Ovary (tissue), 9 donors: ENCODE data around the gene AQP12A. TPM values are rescaled to one million over a fixed set of nuclear protein-coding genes. Genes with fewer than 3 reads are reported as not detected.
A peak's percentile ranks its signal among the peaks of the same experiment; 100 is the strongest.

Source experiments
- DNase-seq, 5 donors: peaks; one replicate each; pipeline ENCODE4 v3.0.0-alpha.2; 2019 to 2020
- H3K27ac ChIP-seq, 2 donors: fragments of 200-600 bp; one replicate each; pipeline versions ENCODE4 v1.5.1 to v1.8.0; 2019 to 2022
- H3K27me3 ChIP-seq: fragments of 200-600 bp; one replicate; pipeline ENCODE4 v1.8.0; 2022
- H3K36me3 ChIP-seq: fragments of 200-600 bp; sonication (generic); one replicate; pipeline ENCODE4 v1.5.1; 2019
- H3K4me1 ChIP-seq: one replicate; pipeline ENCODE4 v1.8.1; 2013; ENCODE audit warnings: mild to moderate bottlenecking, moderate library complexity; ENCODE audit not compliant: insufficient read depth
- H3K4me3 ChIP-seq: fragments of 200-600 bp; sonication (generic); one replicate; pipeline ENCODE4 v1.5.1; 2017
- H3K9me3 ChIP-seq, 2 donors: fragments of 200-600 bp in 1 of 2; sonication (generic) in 1 of 2; one replicate each; pipeline versions ENCODE4 v1.5.1 to v1.8.1; 2013 to 2019; ENCODE audit warnings: mild to moderate bottlenecking in 1 of 2, moderate library complexity in 1 of 2
- CTCF ChIP-seq, 3 donors: fragments of 450-650 bp in 2 of 3; fragments of 200-600 bp in 1 of 3; IDR thresholded peaks; one replicate each; pipeline versions ENCODE4 v1.5.1 to v1.8.0; 2016 to 2022; ENCODE audit warnings: antibody characterized with exemption in 3 of 3, mild to moderate bottlenecking in 1 of 3
- EP300 ChIP-seq: sonication (generic); formaldehyde crosslinking; IDR thresholded peaks from one replicate; pipeline ENCODE4 v1.6.1; 2017; ENCODE audit warnings: antibody characterized with exemption
- POLR2A ChIP-seq: fragments of 450-650 bp; IDR thresholded peaks from one replicate; pipeline ENCODE4 v1.6.1; 2017; ENCODE audit warnings: antibody characterized with exemption, mild to moderate bottlenecking, moderate library complexity
- WGBS, 3 donors: extraction: QIAGEN DNeasy Blood & Tissue Kit in 1 of 3; methylation state at CpG; one replicate each; pipeline versions ENCODE4 v1.1.5 to v1.1.7; 2013 to 2017; 5-methylcytosine and 5-hydroxymethylcytosine counted together
- intact Hi-C, 4 donors: fragments of 100-400 bp; cut with DNase I; formaldehyde crosslinking; loops; one replicate each; pipeline versions ENCODE4 v1.11.0 to v1.15.1; 2022 to 2023
- polyA plus RNA-seq, 2 donors: library from polyadenylated mRNA; stranded (reverse); fragments of 200-250 nt in 1 of 2; fragments of 350-450 nt in 1 of 2; fragmentation: Illumina TruSeq in 1 of 2; extraction: RNeasy Lipid Tissue Mini Kit (QIAGEN cat#74804) in 1 of 2; gene quantifications; one replicate each; pipeline ENCODE4 v1.2.3, GENCODE V29; 2013 to 2014
- total RNA-seq, 7 donors: library from RNA; depleted of rRNA in 2 of 7; stranded (reverse); fragments of >200 nt in 2 of 7; fragmentation: NEBNext Ultra II Directional in 3 of 7; extraction: Animal tissue kit (Norgen Biotek cat#: 25700) in 3 of 7; gene quantifications; one replicate each; pipeline versions ENCODE4 v1.1.0 to v1.2.4, GENCODE V29; 2016 to 2023
- donor health status: DM: no; HTN: no; CAD: no; lungs with moderate emphysema.
- donor health status: DM: no; HTN: no; CAD: no.
- donor health status: Bipolar disorder and iron deficiency.
- donor health status: DM: yes; HTN: yes; CAD: no.
- donor health status: DM: no; HTN: no; CAD: no.
- donor health status: DM: yes; HTN: yes; CAD: no.

Gene AQP12A
- total and polyA plus RNA-seq, 9 donors, result not detected

- H3K36me3 ChIP-seq, result no peaks in the 10 kb centered on the region
- intact Hi-C loops, result no loop called here
- no peak overlapping the region for H3K4me3 ChIP-seq
- TF ChIP-seq CTCF (IDR thresholded peaks at IDR 0.05), result no peak
- TF ChIP-seq EP300, result no peak
- TF ChIP-seq POLR2A, result no peak
- DNase-seq, result no peak
- H3K27ac ChIP-seq, result no peak overlapping the region
- H3K27me3 ChIP-seq, result no peaks in the 10 kb centered on the region
- H3K4me1 ChIP-seq, result no peaks in the 10 kb centered on the region
- 21 to 24% (median 23%) methylated on average over 10 of the region's 10 CpGs for WGBS, 3 donors
- no peaks in the 10 kb centered on the region for H3K9me3 ChIP-seq
These were observed 16.2 kb downstream of the AQP12A start for GRCh38 chr2:240707821-240708220.

GRCh38 chr2:240708457-240708856 lies 16.8 kb downstream of the AQP12A start:
- no peak for TF ChIP-seq EP300
- TF ChIP-seq POLR2A, result no peak
- no peak for TF ChIP-seq CTCF (IDR thresholded peaks at IDR 0.05)
- intact Hi-C loops, result no loop called here
- 70 to 74% (median 73%) methylated on average over 7 of the region's 7 CpGs for WGBS, 3 donors

GRCh38 chr2:240711296-240711695 lies 19.6 kb downstream of the AQP12A start:
- no peaks in the 10 kb centered on the region for H3K36me3 ChIP-seq

More at GRCh38 chr2:240708457-240708856, 16.8 kb downstream of the AQP12A start:
- H3K9me3 ChIP-seq, result no peaks in the 10 kb centered on the region
- H3K36me3 ChIP-seq, result no peaks in the 10 kb centered on the region
- H3K27me3 ChIP-seq, result no peaks in the 10 kb centered on the region
- H3K4me1 ChIP-seq, result no peaks in the 10 kb centered on the region
- no peak for DNase-seq
- no peak overlapping the region for H3K27ac ChIP-seq
- H3K4me3 ChIP-seq, result no peak overlapping the region

GRCh38 chr2:240711701-240712100 lies 20.0 kb downstream of the AQP12A start:
- Histone ChIP-seq H3K4me3 (no peak overlapping the region), H3K9me3 (no peaks in the 10 kb centered on the region), H3K36me3 (no peaks in the 10 kb centered on the region), H3K27me3 (no peaks in the 10 kb centered on the region), H3K4me1 (no peaks in the 10 kb centered on the region), H3K27ac (no peak overlapping the region)
- 78 to 81% (median 78%) methylated on average over 5 of the region's 5 CpGs for WGBS, 3 donors
- no peak for DNase-seq
- intact Hi-C loops, result no loop called here
- TF ChIP-seq EP300 (no peak), POLR2A (no peak), CTCF (IDR thresholded peaks at IDR 0.05) (no peak)

More at GRCh38 chr2:240711296-240711695, 19.6 kb downstream of the AQP12A start:
- WGBS, 3 donors, result 83 to 88% (median 87%) methylated on average over 6 to 9 of the region's 9 CpGs
- H3K4me1 ChIP-seq, result no peaks in the 10 kb centered on the region
- no peak overlapping the region for H3K27ac ChIP-seq
- TF ChIP-seq CTCF (IDR thresholded peaks at IDR 0.05), result no peak
- TF ChIP-seq EP300, result no peak
- TF ChIP-seq POLR2A, result no peak
- H3K9me3 ChIP-seq, result no peaks in the 10 kb centered on the region
- peak in 1 of 5 donors; percentile 9 for DNase-seq
- H3K4me3 ChIP-seq, result no peak overlapping the region
- H3K27me3 ChIP-seq, result no peaks in the 10 kb centered on the region
- intact Hi-C loops, result no loop called here
